WTC11 (cell line): ENCODE data around the gene NSG2. TPM values are rescaled to one million over a fixed set of nuclear protein-coding genes. Genes with fewer than 3 reads are reported as not detected.

ENCODE experiments used
- ATAC-seq: fragments of 200-7000 bp; cut with Tn5 transposase; 2 replicates; pipeline ENCODE4 v1.10.0; 2021; ENCODE audit warnings: mild to moderate bottlenecking, moderate library complexity
- CTCF ChIA-PET: fragments of 300-600 bp; sonication (Branson Sonifier 250); formaldehyde crosslinking; loops from one replicate; lab custom pipeline; 2021; ENCODE audit warnings: antibody characterized with exemption; lab: Charles Lee
- POLR2A ChIA-PET: fragments of 350-600 bp; sonication (Branson Sonifier 250); formaldehyde crosslinking; loops from one replicate; lab custom pipeline; 2021; ENCODE audit warnings: antibody characterized with exemption; lab: Charles Lee
- DNase-seq: peaks from one replicate; pipeline ENCODE4 v3.0.0; 2021; ENCODE audit warnings: low spot score
- H3K27ac Mint-ChIP-seq: 2 replicates; pipeline ENCODE4 v1.8.0; 2021; ENCODE audit warnings: mixed read lengths
- H3K27me3 Mint-ChIP-seq: 2 replicates; pipeline ENCODE4 v1.8.0; 2021; ENCODE audit warnings: low read depth, mild to moderate bottlenecking, moderate library complexity, mixed read lengths
- H3K36me3 Mint-ChIP-seq: 2 replicates; pipeline ENCODE4 v1.8.0; 2021; ENCODE audit warnings: mixed read lengths
- H3K4me1 Mint-ChIP-seq: 2 replicates; pipeline ENCODE4 v1.8.0; 2022; ENCODE audit warnings: mixed read lengths
- H3K4me3 Mint-ChIP-seq: 2 replicates; pipeline ENCODE4 v1.8.0; 2021; ENCODE audit warnings: mild to moderate bottlenecking, moderate library complexity, mixed read lengths
- H3K9me3 Mint-ChIP-seq: 2 replicates; pipeline ENCODE4 v1.8.0; 2021; ENCODE audit warnings: mixed read lengths
- CREB1 ChIP-seq: sonication (generic); formaldehyde crosslinking; IDR thresholded peaks from 2 replicates; pipeline ENCODE4 v1.8.0; 2023; ENCODE audit warnings: mild to moderate bottlenecking, missing genetic modification reagents
- CREM ChIP-seq: sonication (generic); formaldehyde crosslinking; IDR thresholded peaks from 2 replicates; pipeline ENCODE4 v1.8.1; 2022; ENCODE audit warnings: mild to moderate bottlenecking, missing genetic modification reagents, moderate library complexity
- FOXP1 ChIP-seq: sonication (generic); formaldehyde crosslinking; IDR thresholded peaks from 2 replicates; pipeline ENCODE4 v1.8.0; 2022; ENCODE audit warnings: missing genetic modification reagents, mild to moderate bottlenecking, moderate library complexity, borderline replicate concordance
- IRF2 ChIP-seq: sonication (generic); formaldehyde crosslinking; IDR thresholded peaks from 2 replicates; pipeline ENCODE4 v1.8.0; 2022; ENCODE audit warnings: low read depth, missing genetic modification reagents, borderline replicate concordance
- MLX ChIP-seq: sonication (generic); formaldehyde crosslinking; IDR thresholded peaks from 2 replicates; pipeline ENCODE4 v1.8.1; 2023; ENCODE audit warnings: mild to moderate bottlenecking, missing genetic modification reagents, moderate library complexity
- MXD4 ChIP-seq: fragments of 250-450 bp; sonication (Bioruptor Pico); IDR thresholded peaks from 2 replicates; pipeline ENCODE4 v1.8.0; 2021; ENCODE audit warnings: mild to moderate bottlenecking, moderate library complexity, borderline replicate concordance
- MYBL2 ChIP-seq: sonication (generic); formaldehyde crosslinking; IDR thresholded peaks from 2 replicates; pipeline ENCODE4 v1.8.1; 2023; ENCODE audit warnings: mild to moderate bottlenecking, moderate library complexity, missing genetic modification reagents
- NR1H2 ChIP-seq: sonication (generic); formaldehyde crosslinking; IDR thresholded peaks from 2 replicates; pipeline ENCODE4 v1.9.0; 2021; ENCODE audit warnings: mild to moderate bottlenecking, moderate library complexity, missing genetic modification reagents
- RELA ChIP-seq: sonication (generic); formaldehyde crosslinking; IDR thresholded peaks from 2 replicates; pipeline ENCODE4 v1.8.1; 2022; ENCODE audit warnings: missing genetic modification reagents, mild to moderate bottlenecking, borderline replicate concordance
- RORB ChIP-seq: fragments of 250-450 bp; sonication (Bioruptor Pico); IDR thresholded peaks from 2 replicates; pipeline ENCODE4 v1.9.0; 2021; ENCODE audit warnings: mild to moderate bottlenecking
- SMAD3 ChIP-seq: sonication (generic); formaldehyde crosslinking; IDR thresholded peaks from 2 replicates; pipeline ENCODE4 v1.8.0; 2022; ENCODE audit warnings: missing genetic modification reagents, mild to moderate bottlenecking, borderline replicate concordance
- SOX15 ChIP-seq: fragments of 250-450 bp; sonication (Bioruptor Pico); IDR thresholded peaks from 2 replicates; pipeline ENCODE4 v1.9.0; 2021; ENCODE audit warnings: mild to moderate bottlenecking
- SP1 ChIP-seq: sonication (generic); formaldehyde crosslinking; conservative IDR thresholded peaks from 2 replicates; pipeline ENCODE4 v1.8.1; 2022; ENCODE audit warnings: missing genetic modification reagents
- STAT6 ChIP-seq: sonication (generic); formaldehyde crosslinking; conservative IDR thresholded peaks from 2 replicates; pipeline ENCODE4 v1.8.1; 2023; ENCODE audit warnings: mild to moderate bottlenecking, low read depth, missing genetic modification reagents, moderate library complexity
- TEAD4 ChIP-seq: sonication (generic); formaldehyde crosslinking; IDR thresholded peaks from 2 replicates; pipeline ENCODE4 v1.8.0; 2022; ENCODE audit warnings: mild to moderate bottlenecking, missing genetic modification reagents
- ZNF219 ChIP-seq: sonication (generic); formaldehyde crosslinking; IDR thresholded peaks from 2 replicates; pipeline ENCODE4 v1.8.0; 2023; ENCODE audit warnings: missing genetic modification reagents, mild to moderate bottlenecking, borderline replicate concordance
- ZNF396 ChIP-seq: fragments of 250-450 bp; sonication (Bioruptor Pico); IDR thresholded peaks from 2 replicates; pipeline ENCODE4 v1.8.0; 2021; ENCODE audit warnings: mild to moderate bottlenecking, moderate library complexity, borderline replicate concordance
- total RNA-seq: library from RNA; stranded (reverse); gene quantifications from 3 replicates; pipeline ENCODE4 v1.2.3, GENCODE V29; 2021
- TF ChIP-seq, protein P1 (sequence below): sonication (generic); formaldehyde crosslinking; IDR thresholded peaks from 2 replicates; pipeline ENCODE4 v1.8.1; 2022; ENCODE audit warnings: mild to moderate bottlenecking, moderate library complexity, missing genetic modification reagents
- TF ChIP-seq, protein P2 (sequence below): sonication (generic); formaldehyde crosslinking; IDR thresholded peaks from 2 replicates; pipeline ENCODE4 v1.8.1; 2022; ENCODE audit warnings: low read depth, mild to moderate bottlenecking, moderate library complexity, missing genetic modification reagents, borderline replicate concordance
- TF ChIP-seq, protein P3 (sequence below): sonication (generic); formaldehyde crosslinking; IDR thresholded peaks from 2 replicates; pipeline ENCODE4 v1.8.0; 2022; ENCODE audit warnings: mild to moderate bottlenecking, missing genetic modification reagents

NSG2 gene
- total RNA-seq, 1 experiment from 2014 or later = not detected

- H3K36me3 Mint-ChIP-seq = no peaks in the 10 kb centered on the region
- TF ChIP-seq, protein P1, sequence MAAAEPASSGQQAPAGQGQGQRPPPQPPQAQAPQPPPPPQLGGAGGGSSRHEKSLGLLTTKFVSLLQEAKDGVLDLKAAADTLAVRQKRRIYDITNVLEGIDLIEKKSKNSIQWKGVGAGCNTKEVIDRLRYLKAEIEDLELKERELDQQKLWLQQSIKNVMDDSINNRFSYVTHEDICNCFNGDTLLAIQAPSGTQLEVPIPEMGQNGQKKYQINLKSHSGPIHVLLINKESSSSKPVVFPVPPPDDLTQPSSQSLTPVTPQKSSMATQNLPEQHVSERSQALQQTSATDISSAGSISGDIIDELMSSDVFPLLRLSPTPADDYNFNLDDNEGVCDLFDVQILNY (CRISPR knock-in tag) = no peak
- TF ChIP-seq NR1H2 (no peak), MYBL2 (CRISPR knock-in tag) (no peak), RELA (CRISPR knock-in tag) (no peak), FOXP1 (CRISPR knock-in tag) (no peak), ZNF219 (CRISPR knock-in tag) (no peak), SMAD3 (no peak), CREM (CRISPR knock-in tag) (no peak)
- ATAC-seq (no peak), DNase-seq (no peak)
- H3K27ac Mint-ChIP-seq = no peak overlapping the region
- no peaks in the 10 kb centered on the region for H3K9me3 Mint-ChIP-seq
- ChIA-PET POLR2A (no interaction called here), CTCF (interaction anchor here (0.8 to 6.9 kb wide), 3 partner anchors 8 to 269 kb away, joined by 4 to 159 read pairs (median 148); no protein-coding TSS in a partner anchor)
- H3K27me3 Mint-ChIP-seq = peaks cover 6% of the 10 kb centered on the region; the same call in 1 of the 2 replicates
- 0 out of 2 replicates have a peak, but pooled peaks cover 4% of the 10 kb centered on the region for H3K4me1 Mint-ChIP-seq
- H3K4me3 Mint-ChIP-seq = no peak overlapping the region
Observed at GRCh38 chr5:174047472-174048099, 2.1 kb downstream of the NSG2 start.

DNA sequence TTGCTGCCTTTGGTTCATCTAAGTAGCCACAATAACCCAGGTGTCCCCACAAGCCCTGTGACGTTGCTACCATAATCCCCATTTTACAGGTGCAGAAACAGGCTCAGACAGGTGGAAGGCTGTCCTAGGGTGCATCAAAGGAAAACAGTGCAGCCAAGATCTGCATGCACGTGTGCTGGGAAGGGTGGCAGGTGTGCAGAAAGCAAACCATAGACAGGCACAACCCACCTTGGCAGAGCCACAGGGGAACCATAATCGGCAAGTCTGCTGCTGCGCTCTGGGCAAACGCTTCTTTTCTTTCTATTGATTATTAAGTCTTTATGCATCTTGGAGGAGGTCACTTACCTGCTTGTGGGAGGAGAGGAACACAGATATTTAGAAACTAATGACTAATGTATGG, 7.1 kb downstream of the NSG2 start:
- Mint-ChIP-seq H3K27me3 (no peaks in the 10 kb centered on the region), H3K27ac (no peak overlapping the region), H3K9me3 (no peaks in the 10 kb centered on the region), H3K36me3 (no peaks in the 10 kb centered on the region), H3K4me3 (no peak overlapping the region), H3K4me1 (no peaks in the 10 kb centered on the region)
- no peak for TF ChIP-seq STAT6 (CRISPR knock-in tag)
- TF ChIP-seq, protein P2, sequence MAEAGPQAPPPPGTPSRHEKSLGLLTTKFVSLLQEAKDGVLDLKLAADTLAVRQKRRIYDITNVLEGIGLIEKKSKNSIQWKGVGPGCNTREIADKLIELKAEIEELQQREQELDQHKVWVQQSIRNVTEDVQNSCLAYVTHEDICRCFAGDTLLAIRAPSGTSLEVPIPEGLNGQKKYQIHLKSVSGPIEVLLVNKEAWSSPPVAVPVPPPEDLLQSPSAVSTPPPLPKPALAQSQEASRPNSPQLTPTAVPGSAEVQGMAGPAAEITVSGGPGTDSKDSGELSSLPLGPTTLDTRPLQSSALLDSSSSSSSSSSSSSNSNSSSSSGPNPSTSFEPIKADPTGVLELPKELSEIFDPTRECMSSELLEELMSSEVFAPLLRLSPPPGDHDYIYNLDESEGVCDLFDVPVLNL = no peak
- TF ChIP-seq IRF2 (CRISPR knock-in tag) = no peak
- TF ChIP-seq TEAD4 (CRISPR knock-in tag) = no peak
- TF ChIP-seq SP1 (CRISPR knock-in tag) = no peak
- TF ChIP-seq RORB (CRISPR knock-in tag) = no peak
- TF ChIP-seq MXD4 = no peak
- no peak for TF ChIP-seq MLX (CRISPR knock-in tag)
- TF ChIP-seq, protein P3, sequence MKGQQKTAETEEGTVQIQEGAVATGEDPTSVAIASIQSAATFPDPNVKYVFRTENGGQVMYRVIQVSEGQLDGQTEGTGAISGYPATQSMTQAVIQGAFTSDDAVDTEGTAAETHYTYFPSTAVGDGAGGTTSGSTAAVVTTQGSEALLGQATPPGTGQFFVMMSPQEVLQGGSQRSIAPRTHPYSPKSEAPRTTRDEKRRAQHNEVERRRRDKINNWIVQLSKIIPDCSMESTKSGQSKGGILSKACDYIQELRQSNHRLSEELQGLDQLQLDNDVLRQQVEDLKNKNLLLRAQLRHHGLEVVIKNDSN = no peak
- no peak for TF ChIP-seq CREB1 (CRISPR knock-in tag)
- no peak for TF ChIP-seq ZNF396 (CRISPR knock-in tag)
- no peak for TF ChIP-seq SOX15
- POLR2A ChIA-PET = no interaction called here
- ATAC-seq (no peak), DNase-seq (no peak)
- CTCF ChIA-PET = interaction anchor here (1.6 kb wide), 1 partner anchor 259 kb away, joined by 4 read pairs; no protein-coding TSS in a partner anchor
